Glomerular endothelial cell (primary cell): ENCODE data around the gene CRYBG1. TPM values are rescaled to one million over a fixed set of nuclear protein-coding genes. Genes with fewer than 3 reads are reported as not detected.
A peak's percentile ranks its signal among the peaks of the same experiment; 100 is the strongest.

Source experiments
- DNase-seq: peaks from one replicate; pipeline ENCODE4 v3.0.0-alpha.2; 2011; ENCODE audit warnings: low read depth, low spot score; ENCODE audit errors: extremely low read depth
- total RNA-seq: library from RNA; depleted of rRNA; stranded (reverse); fragments of >200 nt; gene quantifications from 2 replicates; pipeline ENCODE4 v1.2.3, GENCODE V29; 2015

Gene CRYBG1
- total RNA-seq, 1 donor from 2014 or later: 47.8 TPM

DNA sequence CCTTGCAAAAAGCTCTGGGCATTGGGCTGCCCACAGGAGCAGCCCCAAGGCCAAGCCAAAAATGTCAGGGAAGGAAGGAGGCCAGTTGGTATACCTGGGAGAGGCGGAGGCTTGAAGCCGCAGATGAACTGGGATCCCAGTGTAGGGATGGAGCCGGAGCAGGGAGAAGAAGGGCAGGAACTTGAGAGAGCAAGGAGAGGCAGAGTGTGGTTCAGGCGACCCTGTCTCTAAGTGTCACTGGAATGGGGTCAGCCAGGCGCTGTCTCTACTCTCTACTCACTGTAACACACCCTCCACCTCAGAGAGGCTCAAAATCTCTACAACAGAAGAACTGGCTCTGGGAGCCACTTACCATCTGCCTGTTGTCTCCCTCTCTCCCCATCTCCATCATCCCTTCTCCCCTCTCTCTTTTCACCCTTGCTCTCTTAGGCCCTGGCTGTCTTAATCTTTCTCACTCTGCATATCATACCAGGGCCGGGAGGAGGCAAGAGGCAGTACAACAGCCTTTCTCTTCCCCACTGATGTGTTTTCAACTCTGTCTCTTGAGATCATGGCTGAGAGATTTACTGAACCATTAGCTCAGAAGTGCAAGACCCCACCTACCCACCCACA, 93.3 kb downstream of the CRYBG1 start:
- no peak for DNase-seq

DNA sequence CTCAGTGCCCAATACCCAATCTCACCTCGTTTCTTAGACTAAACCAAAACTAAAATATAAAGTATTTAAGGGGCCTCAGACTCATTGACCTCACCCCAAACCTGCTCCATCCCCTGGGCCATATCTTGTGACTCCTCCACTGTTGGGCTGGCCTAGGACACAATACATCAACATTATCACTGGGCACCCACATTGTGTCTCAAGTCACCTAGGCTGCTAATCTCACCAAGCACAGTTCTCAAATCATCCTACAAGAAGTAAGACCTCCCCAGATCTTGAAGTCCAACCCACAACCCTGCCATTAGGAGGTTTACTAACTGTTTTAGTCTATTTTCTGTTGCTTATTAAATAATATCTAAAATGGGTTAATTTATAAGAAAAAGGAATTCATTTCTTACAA, 96.2 kb downstream of the CRYBG1 start:
- DNase-seq: no peak

DNA sequence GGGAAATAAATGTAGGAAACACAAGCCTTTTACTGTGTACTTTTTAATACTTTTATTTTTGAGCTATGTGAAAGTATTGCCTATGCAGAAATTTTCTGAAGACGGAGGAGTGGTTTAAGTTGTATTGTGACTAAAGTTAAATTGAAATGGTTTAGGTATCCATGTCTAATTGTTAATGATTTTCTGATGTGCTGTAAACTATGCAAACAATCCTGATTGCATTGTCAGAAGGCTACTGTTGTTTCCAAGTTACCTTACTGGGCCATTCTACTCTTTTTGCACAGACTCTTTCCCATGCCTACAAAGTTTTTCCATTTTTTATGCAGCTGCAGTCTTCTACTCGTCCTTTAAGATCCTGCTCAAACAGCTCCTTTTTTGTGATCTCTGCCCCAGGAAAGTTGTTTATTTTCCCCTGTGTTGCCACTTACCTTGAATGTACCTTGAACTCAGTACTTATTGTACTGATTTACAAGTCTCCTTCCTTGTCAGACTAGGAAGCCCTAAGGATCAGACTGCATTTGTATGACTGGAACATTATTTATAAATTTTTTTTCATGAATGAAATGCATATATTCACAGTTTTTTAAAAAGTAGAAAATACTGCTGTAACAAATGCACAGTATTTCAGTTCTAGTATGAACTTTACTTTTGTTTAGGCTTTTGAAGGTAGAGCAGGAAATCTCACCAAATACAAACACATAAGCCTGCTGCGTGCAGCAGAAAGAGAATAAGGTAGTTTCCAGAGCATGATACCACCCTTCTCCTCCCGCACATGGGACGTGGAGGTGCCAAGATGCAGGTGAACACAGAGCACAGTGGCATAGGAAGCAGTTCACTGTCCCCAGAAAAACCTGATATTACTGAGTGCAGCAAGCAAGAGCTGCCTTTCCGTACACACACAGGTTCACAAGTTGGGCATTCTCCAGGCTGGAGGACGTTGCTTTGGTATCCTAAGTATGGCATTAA, 97.8 kb downstream of the CRYBG1 start:
- no peak for DNase-seq

DNA sequence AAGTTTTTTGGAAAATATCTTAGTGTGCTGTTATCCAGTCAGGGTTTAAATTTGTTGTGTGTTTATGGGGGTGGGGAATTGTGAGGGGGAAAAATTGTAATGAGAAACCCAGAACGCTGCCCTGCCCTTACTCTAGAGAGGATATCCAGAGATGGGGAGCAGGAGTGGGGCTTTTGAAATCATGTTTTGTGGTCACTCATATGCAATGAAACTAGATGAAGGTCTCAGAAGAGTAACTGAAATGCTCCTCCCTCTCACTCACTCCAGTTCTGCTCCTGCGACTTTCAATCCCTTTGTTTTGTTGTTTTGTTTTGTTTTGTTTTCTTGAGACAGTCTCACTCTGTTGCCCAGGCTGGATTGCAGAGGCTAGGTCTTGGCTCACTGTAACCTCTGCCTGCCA, 100.0 kb downstream of the CRYBG1 start:
- DNase-seq: no peak

GRCh38 chr6:106461084-106461483, 100.6 kb downstream of the CRYBG1 start:
- DNase-seq: no peak

DNA sequence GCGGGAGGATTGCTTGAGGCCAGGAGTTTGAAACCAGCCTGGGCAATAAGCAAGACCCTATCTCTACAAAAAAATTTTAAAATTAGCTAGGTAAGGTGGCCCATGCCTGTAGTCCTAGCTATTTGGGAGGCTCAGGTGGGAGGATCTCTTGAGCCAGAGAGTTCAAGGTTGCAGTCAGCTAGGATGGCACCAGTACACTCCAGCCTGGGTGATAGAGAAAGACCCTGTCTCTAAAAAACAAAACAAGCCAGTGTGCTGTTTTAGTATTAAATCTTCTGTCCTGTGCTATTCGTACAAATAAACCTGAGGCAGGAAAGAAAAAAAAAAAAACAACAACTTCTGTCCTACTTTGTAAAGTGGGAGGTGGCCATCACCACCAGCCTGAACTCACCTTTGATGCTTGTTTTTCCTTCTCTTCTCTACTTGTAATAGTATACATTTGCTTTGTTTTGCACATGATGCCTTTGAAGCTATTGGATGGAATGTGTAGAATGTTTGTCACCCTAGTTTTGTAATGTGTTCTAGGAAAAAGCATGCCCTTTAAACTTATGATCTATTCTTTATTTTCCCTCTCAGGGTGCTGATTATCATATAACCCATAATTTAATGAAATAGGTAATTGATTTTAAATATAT, 102.5 kb downstream of the CRYBG1 start:
- no peak for DNase-seq

GRCh38 chr6:106466211-106466610, 105.7 kb downstream of the CRYBG1 start:
- no peak for DNase-seq

DNA sequence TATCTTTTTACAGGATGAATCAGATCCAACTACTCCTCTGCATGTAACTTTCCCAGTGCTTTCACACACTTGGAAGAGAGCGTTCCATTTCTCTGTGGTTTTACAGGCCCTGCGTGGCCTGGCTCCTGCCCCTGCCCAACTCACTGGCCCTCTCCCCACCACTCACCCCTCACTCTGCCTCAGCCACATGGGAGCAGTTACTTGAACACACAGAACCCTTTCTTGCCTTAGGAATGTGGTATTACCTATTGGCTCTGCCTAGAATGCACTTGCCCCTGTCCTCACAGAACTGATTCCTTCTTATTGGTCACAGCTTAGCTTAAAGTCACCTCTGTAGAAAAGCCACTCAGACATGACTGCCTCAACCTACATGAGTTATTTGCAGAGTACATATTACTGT, 108.4 kb downstream of the CRYBG1 start:
- no peak for DNase-seq

DNA sequence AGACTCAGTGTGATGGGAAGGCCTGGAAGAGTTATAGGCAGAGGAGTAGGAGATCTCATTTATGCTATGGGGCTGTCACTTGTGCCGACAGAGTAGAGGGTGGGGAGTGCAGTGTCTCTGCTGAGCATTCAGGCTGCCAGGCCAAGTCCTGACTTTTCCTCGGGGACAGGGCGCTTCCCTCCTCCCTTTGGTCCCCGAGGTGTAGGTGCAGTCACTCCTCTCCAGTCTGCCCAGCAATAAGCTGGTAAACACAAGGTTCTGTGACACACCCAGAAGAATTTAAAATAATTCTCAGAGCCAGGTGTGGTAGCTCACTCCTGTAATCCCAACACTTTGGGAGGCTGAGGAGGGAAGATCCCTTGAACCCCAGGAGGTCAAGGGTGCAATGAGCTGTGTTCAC, 109.4 kb downstream of the CRYBG1 start:
- no peak for DNase-seq

DNA sequence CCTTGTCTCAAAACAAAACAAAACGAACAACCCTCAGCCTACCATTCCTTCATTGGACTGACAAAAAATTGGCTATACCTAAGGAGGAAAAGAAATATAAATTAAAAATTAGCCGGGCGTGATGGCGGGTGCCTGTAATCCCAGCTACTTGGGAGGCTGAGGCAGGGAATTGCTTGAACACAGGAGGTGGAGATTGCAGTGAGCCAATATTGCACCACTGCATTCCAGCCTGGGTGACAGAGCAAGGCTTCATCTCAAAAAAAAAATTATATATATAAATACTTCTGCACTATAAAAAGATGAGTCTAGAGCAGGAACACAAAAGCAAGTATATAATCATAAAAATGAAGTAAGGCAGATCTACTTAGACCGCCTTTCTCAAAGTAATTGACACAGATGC, 109.8 kb downstream of the CRYBG1 start:
- no peak for DNase-seq

DNA sequence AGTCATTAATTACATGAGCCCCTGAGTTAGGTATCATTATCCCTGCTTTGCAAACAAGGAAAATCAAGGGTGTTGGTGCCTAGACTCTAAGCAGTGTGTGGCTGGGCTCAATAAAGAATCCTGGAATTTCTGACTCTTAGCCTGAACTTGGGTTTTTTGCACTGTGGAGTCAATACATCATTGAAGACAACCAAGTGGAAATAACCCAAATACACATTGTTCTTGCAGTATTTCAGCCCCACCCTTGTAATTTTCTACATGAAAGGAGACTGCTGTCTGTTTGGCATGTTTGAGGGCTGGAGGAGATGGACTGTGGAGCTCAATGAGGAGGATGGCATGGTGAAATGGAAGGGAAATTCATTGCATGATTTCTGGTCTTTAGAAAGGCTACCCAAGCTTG, 110.3 kb downstream of the CRYBG1 start:
- no peak for DNase-seq

- no peak for DNase-seq
Measured at GRCh38 chr6:106473812-106474211, 113.3 kb downstream of the CRYBG1 start.

DNA sequence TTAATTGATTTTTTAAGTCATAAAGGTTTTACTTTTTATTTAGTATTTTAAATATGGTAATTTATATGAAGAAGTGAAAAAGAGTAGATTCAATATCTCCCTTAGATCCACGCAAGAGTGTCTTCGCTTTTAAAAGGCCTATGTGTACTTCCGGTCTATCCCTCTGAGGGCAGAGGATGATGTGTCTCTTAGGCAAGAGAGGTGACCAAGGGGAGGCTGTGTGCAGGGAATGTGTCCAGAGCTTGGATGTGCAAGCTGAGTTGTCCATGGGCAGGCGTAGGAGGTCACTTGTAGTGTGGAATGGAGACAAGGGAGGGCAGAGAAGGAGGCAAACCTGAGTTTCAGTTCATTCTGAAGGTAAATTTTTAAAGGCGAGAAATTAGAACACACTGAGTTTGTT, 113.9 kb downstream of the CRYBG1 start:
- no peak for DNase-seq

- no peak for DNase-seq
Measured at GRCh38 chr6:106475284-106475683, 114.8 kb downstream of the CRYBG1 start.

DNA sequence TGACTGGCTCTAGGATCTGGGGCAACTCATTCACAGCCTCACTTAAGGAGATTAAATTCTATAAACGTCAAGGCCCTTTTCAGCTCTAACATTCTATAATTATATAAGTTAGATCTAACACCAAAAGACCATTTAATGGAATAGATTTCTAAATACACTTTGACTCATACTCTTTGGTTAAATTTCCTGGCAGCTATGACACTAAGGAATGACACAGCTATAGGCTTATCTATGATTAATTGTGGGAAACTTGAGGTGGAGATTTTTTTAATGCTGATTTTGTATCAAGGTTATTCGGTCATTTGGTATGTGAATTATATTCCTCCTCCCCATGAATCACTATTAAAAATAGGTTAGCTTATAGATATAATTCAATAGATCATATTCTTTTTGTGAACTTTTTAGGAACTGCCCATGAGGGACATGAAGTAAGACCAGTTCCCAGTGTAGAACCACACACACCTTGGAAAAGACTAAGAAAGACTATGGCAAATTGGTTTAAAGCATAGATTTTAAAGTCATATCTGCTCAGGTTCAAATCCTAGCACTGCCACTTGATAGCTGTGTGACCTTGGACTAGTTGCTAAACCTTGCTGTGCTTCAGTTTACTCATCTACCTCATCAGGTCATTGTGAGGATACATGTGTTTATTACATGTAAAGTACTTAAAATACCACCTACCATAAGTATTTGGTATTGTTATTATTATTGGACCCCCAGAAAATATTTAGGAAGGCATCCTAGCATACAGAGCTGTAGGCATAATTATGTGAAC, 116.0 kb downstream of the CRYBG1 start:
- peak; percentile 4 for DNase-seq

DNA sequence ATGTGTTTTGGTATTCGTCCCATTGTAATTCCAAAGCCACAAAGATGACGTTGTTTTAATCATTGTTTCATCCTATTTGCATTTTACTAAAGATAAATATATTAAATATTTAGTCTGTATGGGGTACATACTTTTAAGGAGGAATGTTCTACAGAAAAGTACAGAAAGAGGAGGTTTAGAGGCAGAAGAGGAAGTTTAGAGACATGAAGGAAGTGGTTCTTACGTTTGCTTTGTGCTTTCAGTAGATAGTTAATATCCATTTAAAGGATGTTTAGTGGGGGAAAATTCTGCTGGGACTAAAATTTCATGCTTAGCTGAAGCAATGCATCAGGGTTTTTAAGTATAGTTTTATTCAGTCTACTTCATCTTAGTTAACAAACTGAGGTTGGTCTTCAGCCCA, 116.6 kb downstream of the CRYBG1 start:
- no peak for DNase-seq

DNA sequence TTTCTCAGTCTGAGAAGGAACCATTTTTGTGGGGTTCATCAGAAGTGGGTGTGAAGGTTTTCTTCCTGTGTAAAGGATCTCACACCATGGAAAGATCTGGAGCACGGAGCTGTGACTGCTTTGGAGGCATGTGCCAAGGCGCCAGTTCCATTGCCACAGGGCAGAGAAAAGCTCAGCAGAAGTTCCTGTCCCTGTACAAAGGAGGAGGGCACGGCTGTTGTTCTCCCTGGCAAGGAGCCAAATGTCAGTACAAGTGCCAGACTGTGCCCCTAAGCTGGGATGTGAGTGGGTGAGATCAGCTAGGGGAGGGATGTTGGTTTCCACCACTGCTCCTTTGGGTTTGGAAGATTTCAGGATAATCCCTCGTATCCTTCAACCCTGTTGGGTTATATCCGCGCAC, 117.3 kb downstream of the CRYBG1 start:
- no peak for DNase-seq

DNA sequence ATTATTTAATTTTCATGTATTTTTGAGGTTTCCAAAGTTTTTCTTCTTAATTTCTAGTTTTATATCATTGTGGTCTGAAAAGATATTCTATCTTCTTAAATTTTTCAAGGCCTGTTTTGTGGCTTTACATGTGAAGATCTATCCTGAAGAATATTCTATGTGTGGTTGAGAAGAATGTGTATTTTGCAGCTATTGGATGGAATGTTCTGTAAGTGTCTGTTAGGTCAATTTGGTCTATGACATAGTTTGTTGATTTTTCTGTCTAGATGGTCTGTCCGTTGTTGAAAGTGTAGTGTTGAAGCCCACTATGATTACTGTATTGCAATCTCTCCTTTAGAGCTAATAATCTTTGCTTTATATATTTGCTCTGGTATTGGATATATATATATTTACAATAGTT, 125.7 kb downstream of the CRYBG1 start:
- DNase-seq: no peak

DNA sequence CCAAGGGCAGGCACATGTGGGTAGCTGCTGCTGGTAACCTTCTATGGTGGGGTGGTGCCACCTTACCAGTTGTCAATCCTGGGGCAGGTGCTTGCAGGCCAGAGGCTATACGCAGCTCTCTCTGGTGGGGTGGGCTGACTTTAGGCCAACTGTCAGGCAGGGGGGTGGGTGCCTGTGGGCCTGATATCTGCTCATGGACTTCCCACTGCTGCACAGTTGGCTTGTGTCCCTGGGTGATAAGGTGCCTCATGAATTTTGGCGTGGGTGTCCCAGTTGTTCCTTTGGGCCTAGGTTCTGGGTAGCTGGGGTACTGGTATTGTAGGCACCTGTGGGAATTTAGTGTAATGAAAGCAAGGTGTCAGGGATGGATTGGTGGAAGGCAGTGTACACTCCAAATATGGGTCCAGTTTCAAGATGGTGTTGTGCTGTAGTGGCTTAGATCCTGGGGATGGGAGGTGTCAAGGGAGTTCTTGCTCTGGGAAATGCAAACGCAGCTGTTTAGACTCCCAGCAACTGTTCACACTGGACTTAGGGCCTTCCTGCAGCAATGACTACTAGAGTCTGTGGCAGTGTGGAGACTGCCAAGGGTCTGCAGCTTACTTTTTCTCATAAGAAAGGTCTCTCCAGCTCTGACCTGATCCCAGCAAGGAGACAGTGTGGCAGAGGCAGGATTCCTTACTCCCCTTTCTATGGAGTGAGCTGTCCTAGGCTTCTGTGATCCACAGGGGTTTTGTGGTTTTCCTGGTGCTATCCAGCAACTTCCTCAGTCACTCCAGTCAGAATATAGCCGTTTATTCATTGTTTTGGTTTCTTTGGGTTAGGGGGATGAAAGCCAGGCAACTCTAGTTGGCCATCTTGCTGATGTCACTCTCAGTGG, 128.2 kb downstream of the CRYBG1 start:
- DNase-seq: no peak

DNA sequence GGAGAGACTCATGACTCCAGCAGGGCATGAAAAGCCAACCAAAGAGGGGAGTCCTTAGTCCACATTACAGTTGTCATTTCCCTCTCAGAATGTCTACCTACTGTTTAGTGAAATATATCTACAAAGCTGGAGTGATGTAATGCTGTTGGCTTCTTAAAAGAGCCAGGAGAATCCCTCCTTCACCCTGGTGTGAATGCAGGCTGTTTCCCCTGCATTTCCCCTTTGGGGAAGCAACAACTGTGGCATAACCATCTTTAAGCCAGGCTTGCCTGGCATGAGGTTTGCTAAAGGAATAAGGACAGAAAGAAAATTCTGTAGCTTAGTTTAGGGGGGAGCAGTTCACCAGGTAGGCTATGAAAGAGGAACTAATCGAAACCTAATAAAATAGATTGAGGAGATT, 129.5 kb downstream of the CRYBG1 start:
- no peak for DNase-seq
